Muscle of arm (tissue), 12 donors: ENCODE measurements around the gene ATG7. TPM values are rescaled to one million over a fixed set of nuclear protein-coding genes. Genes with fewer than 3 reads are reported as not detected.

Source experiments
- DNase-seq: peaks from one replicate; pipeline ENCODE4 v3.0.0-alpha.2; 2013
- polyA plus RNA-seq, 12 donors: library from polyadenylated mRNA; unstranded; fragments of 120-200 nt; gene quantifications; one replicate each; pipeline ENCODE4 v1.2.1, GENCODE V29; 2013; ENCODE audit not compliant: insufficient read length in 12 of 12

Gene ATG7
- polyA plus RNA-seq, 12 donors = 11.9 to 18.8 (median 15.3) TPM; not detected in 1

DNA sequence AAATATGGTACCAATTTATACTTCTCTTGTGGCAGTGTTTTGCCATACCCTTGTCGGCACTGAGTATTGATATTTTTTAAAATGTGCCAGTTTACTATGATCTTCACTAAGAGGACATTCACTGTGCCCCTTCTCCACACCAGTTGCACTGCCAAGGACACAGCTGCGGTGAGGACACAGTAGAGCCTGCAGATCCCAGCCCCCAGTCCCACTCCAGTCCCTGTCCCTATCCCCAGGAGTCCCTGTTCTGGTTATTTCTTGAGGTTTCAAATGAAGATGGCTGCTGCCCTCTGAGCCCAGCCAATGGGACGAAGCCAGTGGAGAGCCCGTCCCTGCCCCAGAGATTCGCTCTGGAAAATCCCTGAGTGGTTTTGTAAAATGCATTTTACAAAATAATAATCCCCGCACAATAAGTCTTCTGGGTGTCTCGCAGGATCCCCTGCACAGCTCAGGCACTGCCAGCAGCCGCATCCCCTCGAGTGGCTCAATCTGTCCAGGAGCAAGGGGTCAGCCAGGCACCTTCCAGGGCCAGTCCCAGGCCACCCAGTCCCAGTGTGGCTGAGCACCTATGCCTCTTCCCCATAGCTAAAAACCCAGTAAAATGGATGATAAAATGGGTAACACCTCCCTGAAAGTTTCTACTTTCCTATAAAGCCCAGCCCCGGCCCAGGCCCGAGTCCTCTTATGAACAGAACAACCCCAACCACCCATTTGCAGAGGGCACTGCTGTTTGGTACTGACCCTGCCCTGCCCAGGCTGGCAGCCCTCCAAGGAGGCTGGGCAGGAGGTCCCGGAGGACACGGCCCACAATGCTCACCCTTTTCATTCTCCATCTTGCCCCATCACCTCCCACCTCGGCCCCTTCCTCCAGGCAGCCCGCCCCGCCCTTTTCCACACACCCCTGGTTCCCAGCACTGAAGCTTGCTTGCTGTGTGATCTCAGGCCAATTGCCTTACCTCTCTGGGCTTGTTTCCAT is 280.4 kb downstream of the ATG7 start:
- DNase-seq = no peak

DNA sequence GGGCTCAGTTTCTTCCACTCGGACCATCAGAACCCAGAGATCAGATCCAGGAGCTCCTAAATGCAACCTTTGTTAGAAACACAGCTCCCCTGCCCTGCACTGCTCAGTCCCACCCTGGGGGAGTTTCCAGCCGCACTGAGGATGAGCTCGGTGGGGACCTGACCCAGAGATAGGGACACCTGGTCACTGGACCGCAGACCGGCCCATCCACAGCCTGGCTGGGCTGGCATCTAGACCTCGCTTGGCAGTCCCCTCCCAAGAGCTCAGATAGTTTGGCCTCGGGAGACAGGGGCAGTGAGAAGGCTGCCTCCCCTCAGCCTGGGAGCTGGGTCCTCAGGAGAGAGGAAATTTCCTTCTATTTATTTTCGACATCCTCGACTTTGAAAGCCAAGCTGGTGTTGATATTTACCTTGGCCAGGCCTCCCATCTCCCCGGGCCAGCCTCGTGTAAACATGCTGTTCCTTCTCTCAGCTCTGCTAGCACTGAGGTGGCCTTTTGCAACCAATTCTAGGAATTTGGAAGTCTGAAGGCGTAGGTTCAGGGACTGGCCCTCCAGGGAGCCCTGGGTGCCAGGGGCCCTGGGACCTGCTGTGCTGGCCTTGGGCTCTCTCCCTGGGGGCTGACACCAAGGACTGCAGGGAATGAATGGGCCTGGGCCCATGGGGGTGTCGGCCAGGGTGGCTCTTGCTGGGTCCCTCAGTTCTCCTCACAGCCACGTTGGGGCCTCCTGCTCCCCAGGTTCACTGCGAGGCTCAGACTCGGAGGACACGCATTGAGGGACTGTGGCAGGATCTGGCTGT is 281.4 kb downstream of the ATG7 start:
- no peak for DNase-seq

DNA sequence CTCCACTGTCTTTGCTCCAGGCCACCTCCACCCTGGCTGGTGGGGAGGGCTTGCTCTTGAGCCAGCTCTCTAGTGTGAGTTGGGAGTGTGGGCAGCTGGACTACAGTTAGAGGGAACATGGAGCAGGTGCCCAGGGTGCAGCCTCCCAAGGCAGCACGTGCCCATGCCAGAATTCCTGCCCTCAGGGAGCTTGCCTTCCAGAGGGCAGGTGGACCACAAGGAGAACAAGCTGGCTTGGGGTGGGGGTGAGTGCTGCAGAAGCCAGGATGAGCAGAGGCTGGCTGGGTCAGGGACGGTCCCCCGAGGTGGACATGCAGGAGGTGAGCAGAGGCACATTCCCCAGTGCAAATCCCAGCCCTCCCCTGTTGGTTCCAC is 282.0 kb downstream of the ATG7 start:
- no peak for DNase-seq

DNA sequence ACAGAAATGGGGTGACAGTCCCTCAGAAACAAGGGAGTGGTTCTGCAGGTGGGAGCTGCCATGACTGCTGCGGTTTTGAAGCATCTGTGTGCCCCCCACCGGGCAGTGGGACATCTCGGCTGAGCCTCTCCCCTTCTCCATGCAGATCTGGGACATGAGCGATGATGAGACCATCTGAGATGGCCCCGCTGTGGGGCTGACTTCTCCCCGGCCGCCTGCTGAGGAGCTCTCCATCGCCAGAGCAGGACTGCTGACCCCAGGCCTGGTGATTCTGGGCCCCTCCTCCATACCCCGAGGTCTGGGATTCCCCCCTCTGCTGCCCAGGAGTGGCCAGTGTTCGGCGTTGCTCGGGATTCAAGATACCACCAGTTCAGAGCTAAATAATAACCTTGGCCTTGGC is 282.5 kb downstream of the ATG7 start:
- no peak for DNase-seq

DNA sequence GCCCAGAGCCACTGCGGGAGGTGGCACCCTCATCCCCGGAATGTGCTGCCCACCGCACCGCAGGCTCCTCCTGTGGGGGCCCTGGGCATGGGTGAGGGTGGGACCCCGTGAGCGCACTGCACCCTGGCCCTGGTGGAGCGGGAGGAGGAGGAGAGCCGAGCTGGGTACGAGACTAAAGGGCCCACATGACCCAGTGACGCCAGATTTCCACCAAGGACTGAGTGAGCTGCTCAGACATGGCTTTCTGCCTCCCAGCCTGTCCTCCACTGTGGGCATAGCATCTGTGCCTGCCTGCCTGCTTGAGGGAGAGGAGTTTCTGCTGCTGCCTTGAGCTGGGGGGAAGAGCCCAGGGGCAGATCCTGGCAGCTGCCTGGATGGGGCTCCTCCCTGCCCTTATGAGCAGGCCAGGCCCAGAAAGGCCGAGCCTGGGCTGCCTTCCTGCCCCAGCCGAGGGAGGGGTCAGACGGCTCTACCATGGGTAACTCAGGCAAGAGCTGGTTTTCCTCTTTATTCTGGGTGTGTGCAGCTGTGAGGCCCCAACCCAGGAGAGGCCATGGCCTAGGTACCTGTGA is 283.1 kb downstream of the ATG7 start:
- DNase-seq = no peak

DNA sequence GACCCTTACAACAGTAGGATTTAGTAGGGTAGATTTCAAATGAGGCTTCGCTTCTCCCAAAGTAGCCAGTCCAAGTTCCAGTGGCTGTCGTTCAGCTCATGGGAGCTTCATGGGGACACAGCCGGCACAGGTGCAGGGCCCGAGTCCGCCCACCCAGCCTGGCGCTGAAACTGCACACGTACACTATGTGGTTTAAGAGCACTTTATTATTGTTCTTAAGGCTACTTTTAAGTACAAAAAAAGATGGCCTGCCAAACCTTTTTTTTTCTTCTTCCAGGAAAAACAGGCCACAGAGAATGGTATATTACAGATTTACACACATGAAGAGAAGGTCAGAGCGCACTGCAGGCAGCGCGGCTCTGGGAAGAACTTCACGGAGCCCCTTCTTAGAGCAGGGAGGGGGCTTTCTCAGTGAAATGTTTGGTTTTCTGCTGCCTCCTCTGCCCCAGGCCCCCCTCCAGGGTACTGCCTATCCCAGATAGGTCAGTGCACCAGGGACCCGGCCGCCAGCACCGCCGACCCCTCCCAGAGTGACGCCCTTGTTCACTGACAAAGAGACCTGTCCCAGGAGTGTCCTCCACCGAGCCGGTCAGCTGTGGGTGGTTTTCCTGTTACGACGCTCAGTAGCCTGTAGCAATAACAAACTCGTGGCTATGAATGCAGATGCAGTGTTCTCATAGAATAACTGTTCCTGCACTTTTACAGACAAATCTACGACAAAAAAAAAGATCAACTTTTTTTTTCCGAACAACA is 283.9 kb downstream of the ATG7 start:
- no peak for DNase-seq

DNA sequence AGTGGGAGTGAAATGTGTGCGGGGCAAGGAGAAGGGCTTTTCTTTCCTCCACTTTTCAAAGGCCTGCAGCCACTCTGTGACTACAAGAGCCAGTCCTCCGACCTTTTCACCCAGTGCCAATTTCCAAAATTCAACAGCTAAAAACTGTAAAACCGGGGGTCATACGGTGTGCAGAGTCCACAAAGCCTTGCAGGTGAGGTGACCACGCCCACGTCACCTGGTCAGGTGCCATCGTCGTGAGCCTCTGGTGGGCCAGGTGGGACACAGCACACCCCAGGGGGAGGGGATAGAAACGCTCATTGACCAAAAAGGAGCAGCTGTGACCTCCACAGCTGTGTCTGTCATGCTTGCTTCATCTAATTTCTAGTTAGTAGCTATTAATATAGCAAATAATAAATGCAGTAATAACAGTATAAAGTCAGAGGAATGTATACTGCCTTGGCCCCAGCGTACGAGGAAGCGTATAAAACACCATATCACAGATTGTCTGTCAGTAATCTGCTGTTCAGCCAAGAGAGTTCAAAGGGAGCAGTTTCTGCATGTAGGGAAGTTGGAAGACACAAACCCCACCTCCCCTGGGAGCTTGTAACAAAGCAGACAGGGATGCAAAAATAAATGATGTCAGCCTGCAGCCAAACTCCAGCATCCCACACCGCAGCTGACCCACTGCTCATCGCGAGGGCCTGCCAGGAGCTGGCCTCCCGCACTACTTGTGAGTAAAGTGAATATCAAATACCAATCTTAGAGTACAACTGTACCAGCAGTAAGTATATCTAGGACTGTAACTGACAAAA is 284.9 kb downstream of the ATG7 start:
- DNase-seq = peak; percentile 89

DNA sequence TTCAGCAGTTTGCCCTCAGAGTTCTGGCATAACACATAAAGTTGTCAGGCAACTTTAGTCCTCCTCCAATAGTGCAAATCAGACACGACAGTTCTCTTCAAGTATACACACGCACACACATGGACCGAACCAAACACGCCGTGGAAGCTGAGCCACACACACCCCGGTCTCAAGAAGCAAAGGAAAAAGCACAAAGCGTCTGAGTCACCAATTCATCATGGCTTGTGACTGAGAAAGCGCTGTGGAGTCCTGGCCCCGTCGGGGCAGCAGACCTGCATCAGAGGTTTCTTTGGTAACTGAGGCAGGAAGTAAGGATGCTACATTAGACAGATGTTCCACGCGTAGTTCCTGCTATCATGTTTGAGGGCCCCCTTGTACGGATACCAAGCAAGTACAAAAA is 285.8 kb downstream of the ATG7 start:
- no peak for DNase-seq

DNA sequence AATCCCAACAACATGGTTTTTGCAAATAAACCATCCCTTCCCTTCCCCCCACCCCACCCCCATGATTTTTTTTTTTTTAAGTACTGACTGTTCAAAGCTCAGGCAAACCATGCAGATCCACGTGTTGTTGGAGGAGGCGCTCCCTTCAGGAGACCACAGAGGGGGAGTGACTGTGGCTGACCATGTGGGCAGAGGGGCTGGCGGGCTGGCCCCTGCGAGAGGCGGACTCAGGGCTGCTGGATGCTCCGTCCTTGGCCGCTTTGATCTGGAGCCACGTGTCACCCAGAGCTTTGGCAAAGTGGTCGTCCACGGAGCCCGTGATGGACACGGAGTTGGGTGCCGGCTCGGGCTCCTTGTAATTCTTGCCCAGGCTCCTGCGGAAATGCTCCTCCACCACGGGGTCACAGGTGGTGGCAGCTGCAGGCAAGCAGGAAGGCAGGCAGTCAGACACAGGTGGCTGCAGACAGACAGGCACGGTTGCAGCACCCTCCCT is 286.3 kb downstream of the ATG7 start:
- no peak for DNase-seq

DNA sequence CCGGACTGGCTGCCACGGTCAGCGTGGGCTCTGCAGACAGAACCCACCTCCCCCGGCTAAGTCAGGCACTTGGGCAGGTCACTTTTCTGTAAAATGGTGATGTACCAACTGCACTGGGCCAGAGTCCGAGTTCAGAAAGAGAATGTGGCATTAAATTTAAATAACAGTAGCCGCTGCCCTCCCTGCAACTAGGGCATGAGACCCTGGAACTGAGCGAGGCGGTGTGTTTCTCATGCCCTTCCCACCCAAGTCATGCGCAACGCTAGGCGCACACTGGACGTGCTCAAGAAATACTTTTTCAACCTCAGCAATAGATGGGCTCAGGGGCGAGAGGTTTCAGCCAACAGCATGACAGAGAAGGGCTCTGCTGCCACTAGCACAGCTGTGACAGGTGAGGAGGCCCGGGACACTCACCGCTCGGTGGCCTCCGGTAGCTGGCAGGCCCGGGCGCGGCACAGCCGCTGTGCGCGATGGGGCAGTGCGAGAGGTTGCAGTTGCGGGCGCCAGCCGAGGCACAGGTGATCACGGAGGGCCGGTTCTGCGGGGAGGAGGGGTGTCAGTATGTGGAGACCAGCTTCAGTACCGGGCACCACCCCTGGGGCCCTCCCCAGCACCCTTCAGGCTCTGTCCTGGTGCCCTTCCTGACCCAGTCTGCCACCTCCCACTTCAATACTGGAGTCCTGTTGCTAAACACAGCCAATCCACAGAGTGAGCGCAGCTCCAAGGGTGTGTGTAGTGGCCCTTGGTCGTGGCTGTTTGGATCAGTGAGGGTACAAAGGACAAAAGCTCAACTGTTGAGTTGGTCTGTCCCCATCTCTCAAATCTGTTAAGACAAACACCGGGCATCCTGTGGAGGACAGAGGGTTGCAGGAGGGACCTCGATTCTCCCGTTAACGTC is 287.0 kb downstream of the ATG7 start:
- DNase-seq = no peak

DNA sequence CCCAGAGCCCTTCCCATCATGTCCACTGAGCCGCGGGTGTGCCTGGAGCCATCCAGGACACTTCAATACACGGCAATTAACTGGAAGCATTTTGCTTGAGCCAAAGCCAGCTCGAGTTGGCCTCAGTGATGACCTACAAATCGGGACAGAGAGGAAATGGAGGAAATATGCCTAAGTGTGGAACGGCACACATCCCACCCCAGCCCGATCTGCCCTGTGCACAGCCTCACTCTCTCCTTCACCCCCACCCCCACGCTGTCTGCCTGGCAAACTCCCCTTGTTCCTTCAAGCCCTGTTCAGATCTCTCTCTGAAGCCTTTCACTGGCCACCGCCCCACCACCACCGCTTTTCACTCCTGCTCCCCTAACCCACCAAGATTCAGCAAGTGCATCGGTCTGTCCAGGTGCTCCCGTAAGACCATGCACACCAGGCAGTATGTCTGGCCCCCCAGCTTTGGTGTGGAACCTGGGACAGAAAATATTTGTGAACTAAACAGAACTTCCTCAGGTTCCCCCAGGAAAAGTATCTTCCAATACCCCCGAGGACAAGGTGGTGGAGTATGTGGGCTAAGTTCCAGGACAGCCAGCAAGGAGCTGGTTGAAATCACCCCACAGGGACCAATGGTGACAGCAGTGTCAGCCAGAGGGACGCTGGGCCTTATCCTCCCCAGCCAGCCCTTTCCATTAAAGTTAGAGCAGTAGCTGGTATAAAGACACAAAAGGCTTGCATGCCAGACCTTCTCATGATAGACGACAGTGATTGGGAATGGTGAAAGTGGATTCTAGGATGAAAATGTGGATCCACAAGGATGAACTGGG is 287.8 kb downstream of the ATG7 start:
- no peak for DNase-seq

DNA sequence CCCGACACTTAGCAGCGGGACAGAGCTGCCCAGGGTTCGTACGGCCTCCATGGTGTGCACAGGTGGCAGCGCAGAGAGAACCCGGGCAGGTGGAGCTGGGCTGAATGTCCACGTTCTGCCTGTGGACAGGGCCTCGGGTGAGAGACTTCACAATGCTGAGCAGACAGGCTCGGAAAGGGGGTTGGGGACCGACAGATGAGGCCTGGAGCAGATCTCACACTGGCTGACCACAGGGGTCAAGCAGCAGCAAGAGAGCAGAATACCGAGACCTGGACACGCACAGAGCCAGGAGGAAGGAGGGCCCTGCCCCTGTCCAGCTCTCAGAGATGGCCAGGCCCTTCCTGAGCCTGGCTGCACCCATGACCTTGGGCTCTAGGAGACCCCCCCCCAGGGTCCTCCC is 288.5 kb downstream of the ATG7 start:
- DNase-seq = no peak

DNA sequence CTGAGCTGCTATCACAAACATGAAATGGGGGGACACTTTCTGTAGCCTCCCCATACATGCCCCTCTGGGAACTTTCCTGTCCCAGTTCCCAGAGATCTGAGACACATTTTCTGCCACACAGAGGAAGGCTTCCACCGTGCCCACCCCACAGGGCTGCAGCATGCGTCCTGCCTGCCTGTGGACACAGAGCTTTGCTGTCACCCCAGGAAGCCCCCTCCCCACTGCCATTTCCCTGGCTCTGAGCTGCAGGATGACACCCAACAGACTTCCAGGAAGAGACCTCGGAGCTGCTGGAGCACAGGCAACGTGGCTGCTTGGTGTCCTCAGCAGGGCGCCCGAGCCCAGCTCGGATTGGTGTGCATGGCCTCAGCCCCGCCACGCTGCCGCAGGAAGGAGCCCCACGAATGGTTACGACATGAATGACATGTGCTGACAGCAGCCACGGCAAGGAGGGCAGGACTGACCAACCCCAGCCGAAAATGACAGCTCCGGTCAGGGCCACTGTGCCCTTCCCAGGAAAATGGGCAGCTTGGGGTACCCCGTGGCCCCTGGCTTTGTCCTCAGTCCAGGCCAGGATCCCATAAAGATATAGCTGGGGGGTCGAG is 290.2 kb downstream of the ATG7 start:
- no peak for DNase-seq

DNA sequence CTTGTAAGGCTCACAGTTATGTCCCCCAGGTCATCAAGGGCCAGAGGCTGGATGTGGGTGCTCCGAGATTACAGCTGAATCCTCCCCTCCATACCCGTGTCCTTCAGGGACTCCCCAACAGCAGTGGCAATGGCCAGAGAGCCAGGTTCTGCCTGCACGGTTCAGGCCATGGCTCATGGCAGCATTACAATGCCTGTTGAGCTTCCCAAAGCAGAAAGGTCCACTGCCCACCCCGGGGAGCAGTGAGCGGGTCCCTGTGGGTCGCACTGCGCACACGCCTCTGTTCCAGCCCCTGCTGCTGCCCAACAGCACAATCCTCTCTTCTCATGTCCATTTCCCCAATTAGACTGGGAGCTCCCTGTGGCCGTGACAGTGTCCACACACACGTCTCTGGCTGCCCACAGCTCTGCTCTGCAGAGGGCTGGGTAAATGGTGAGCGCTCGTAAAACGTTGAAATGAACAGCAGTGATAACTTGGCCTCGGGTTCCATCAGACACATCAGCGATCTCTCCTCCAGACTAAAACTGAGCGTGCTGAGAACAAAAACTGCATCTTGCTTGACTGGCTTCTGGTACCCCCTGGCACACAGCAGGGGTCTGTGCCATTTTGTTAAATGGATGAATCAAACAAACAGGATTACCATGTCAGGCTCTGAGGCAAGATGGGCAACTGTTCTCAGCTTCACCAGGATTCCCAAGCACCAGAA is 291.1 kb downstream of the ATG7 start:
- no peak for DNase-seq

DNA sequence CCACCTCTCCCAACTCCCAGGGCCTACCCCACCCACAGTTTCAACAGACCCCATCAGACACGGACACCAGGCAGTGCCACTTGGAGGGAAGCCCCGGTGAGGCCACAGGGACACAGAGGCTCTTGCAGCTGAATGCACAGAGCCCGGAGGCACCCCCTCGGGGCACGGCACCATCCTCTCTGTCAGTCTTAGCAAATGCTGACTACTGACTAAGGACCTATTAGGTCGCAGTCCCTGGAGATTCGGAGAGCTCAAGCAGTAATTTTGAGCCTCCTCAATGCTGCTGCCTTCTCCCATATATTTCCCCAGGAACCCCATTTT is 291.6 kb downstream of the ATG7 start:
- no peak for DNase-seq

DNA sequence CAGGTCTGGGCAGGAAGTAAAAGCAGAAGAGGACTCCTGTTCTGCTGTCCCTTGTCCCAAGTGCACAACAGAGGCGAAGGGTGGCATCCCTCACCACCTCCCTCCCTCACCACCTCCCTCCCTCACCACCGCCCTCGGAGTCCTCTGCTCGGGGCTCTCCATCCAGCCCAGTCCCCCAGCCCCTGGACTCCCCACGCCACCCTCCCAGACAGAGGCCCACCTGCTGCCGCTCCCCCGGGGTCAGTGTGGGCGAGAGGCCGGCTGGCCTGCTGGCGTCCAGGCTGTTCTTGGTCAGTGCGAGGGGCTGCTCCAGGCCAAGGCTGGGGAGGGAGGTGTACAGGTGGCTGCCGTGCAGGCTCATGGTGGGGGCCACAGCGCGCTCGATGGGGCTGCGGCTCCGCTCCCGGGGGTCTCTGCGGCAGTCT is 292.4 kb downstream of the ATG7 start:
- DNase-seq = no peak

DNA sequence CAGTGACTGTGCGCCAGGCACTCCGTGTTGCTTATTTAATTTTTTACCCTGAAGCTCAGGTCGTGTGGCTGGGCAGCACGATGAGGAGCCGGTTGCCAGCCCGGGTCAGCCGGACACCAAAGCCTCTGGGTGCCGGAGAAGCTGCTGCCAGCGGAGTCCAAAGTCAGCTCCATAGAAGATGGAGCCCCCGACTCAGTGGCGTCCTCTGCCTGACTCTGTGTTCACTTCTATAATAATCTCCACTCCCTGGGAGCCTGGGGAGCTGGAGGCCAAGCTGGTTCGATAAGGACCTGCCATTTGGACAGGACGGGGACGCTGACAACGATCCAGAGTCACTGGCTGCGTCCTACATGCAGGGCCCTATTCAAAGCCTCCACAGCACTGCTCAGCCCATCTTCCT is 292.9 kb downstream of the ATG7 start:
- DNase-seq = no peak

DNA sequence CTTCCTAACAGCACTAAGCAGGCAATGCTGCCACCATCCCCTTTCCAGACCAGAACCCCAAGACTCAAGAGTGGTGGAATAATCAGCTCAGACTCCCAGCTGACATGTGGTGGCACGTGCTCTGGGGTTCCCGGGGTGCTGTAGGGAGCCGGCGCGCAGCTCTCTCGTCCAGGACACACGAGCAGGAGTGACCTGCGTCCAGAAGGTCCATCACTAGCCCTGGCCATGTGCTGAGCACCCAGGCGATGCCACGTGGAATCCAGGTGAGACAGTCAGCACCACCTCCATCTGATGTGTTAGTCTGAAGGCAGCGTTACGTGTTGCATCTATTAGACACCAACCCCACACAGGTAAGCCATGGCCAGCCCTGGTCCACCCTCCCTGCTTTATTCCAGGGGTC is 293.3 kb downstream of the ATG7 start:
- DNase-seq = no peak
